MM.1S (cell line): ENCODE data around the gene SMURF1.

Source experiments
- EZH2 ChIP-seq: fragments of 300-600 bp; sonication (generic); optimal IDR thresholded peaks from 2 replicates; pipeline ENCODE3; 2017; ENCODE audit warnings: low read depth, mild to moderate bottlenecking, antibody characterized with exemption, low read length, mixed read lengths
- EZH2phosphoT487 ChIP-seq: fragments of 300-600 bp; sonication (generic); IDR thresholded peaks from 2 replicates; pipeline ENCODE4 v1.6.1; 2018; ENCODE audit warnings: antibody characterized with exemption, low read length
- TF ChIP-seq, protein P1 (sequence below): fragments of 300-600 bp; sonication (generic); IDR thresholded peaks from 2 replicates; pipeline ENCODE4 v1.5.1; 2016; ENCODE audit warnings: antibody characterized with exemption, low read length, mixed read lengths

GRCh38 chr7:99008921-99009530 is 134.9 kb downstream of the SMURF1 start:
- TF ChIP-seq, protein P1, sequence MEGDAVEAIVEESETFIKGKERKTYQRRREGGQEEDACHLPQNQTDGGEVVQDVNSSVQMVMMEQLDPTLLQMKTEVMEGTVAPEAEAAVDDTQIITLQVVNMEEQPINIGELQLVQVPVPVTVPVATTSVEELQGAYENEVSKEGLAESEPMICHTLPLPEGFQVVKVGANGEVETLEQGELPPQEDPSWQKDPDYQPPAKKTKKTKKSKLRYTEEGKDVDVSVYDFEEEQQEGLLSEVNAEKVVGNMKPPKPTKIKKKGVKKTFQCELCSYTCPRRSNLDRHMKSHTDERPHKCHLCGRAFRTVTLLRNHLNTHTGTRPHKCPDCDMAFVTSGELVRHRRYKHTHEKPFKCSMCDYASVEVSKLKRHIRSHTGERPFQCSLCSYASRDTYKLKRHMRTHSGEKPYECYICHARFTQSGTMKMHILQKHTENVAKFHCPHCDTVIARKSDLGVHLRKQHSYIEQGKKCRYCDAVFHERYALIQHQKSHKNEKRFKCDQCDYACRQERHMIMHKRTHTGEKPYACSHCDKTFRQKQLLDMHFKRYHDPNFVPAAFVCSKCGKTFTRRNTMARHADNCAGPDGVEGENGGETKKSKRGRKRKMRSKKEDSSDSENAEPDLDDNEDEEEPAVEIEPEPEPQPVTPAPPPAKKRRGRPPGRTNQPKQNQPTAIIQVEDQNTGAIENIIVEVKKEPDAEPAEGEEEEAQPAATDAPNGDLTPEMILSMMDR: no peak
- no peak for TF ChIP-seq EZH2
- no peak for TF ChIP-seq EZH2phosphoT487
